Retinal pigment epithelial cell (primary cell): ENCODE measurements around the gene DTYMK.

Source experiments
- DNase-seq: peaks from one replicate; pipeline ENCODE4 v3.0.0-alpha.2; 2010; ENCODE audit warnings: low read depth
- H3K4me3 ChIP-seq: 2 replicates; pipeline ENCODE4 v1.5.1; 2011; ENCODE audit warnings: mild to moderate bottlenecking, low read length, control low read depth, moderate library complexity
- TF ChIP-seq, protein P1 (sequence below): conservative IDR thresholded peaks from 2 replicates; pipeline ENCODE4 v1.5.1; 2011; ENCODE audit warnings: low read depth, low read length, control low read depth, inconsistent platforms

Gene DTYMK

DNA sequence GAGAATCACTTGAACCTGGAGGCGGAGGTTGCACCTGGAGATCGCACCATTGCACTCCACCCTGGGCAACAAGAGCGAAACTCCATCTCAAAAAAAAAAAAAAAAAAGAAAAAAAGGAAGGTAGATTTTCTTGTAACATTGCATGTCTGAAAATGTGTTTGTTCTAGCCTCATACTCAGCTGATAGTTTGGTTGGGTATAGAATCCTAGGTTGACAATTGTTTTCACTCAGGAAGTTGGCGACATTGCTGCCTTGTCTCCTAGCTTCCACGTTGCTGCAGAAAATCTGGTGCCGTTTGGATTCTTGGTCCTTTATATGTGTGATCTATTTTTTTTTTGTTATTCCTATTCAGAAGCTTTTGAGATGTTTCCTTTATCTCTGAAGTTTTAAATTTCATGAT lies 19.9 kb upstream of the DTYMK start:
- no peak overlapping the region for H3K4me3 ChIP-seq
- TF ChIP-seq, protein P1, sequence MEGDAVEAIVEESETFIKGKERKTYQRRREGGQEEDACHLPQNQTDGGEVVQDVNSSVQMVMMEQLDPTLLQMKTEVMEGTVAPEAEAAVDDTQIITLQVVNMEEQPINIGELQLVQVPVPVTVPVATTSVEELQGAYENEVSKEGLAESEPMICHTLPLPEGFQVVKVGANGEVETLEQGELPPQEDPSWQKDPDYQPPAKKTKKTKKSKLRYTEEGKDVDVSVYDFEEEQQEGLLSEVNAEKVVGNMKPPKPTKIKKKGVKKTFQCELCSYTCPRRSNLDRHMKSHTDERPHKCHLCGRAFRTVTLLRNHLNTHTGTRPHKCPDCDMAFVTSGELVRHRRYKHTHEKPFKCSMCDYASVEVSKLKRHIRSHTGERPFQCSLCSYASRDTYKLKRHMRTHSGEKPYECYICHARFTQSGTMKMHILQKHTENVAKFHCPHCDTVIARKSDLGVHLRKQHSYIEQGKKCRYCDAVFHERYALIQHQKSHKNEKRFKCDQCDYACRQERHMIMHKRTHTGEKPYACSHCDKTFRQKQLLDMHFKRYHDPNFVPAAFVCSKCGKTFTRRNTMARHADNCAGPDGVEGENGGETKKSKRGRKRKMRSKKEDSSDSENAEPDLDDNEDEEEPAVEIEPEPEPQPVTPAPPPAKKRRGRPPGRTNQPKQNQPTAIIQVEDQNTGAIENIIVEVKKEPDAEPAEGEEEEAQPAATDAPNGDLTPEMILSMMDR, result no peak
- no peak for DNase-seq

DNA sequence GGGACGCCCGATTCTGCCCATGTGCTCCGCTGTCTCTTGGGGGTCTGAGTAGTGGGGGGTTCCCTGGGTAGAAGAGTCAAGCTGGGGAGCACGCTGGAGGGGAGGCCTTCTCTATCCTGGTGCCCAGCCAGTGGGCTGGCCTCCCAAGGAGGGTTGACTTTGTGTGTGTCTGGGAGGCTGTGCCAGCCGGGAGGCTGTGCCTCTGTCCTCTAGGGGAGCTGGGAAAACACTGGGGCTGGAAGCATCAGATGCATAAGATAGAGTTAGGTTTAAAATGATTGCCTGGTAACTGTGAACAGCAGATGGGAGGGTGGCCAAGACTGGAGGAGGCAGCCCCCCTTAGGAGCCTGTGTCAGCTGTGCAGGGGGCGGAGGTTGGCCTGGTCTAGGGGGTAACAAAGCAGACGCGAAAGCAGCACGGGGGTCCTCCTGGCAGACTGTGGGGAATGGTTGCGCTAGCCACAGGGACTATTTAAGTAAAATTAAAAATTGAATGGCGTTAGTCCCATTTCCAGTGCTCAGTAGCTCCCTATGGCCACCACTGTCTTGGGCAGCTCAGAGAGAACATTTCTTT lies 16.5 kb upstream of the DTYMK start:
- H3K4me3 ChIP-seq, result peak overlapping the region; percentile 72
- DNase-seq, result no peak
- TF ChIP-seq, protein P1, result no peak

DNA sequence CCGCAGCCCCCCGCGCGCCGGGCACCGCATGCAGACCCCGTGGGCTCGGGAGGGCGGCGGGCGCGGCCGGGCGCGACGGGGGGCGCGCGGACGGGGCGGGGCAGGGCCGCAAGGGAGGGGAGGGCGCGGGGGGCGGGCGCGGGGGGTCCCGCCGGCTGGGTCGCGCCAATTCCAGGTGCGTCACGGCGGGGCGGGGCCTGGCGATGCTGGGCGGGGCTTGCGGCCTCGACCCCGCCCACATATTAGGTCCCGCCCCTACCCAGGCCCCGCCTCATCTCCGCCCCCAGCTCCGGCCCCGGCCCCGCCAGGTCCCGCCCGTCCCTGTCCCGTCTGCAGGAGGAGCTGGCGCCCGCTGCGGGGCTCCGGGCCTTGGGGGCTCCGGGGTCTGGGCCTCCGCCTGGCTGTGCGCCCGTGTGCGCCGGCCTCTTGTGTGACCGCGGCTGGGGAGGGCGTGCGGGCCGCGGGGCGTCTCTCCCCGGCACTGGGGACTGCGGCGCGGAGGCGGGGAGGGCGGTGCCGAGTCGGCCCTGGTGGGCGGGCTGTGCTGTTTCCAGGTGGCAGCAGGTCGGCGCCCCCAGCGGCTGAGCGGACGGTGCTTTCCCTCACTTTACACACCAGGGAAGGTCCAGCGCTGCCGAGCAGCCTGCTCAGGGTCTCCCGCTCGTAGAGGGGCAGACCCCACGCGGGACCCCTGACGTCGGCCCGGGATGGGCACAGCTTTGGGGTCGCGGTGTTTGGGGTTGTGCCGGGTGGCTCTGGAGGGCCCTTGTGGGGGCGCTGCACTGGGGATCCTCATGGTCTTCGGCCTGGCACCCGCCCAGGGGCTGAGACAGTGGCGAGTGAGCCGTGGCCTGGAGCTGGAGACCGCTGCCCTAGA lies 15.8 kb upstream of the DTYMK start:
- TF ChIP-seq, protein P1, result peak; percentile 56
- DNase-seq, result no peak
- H3K4me3 ChIP-seq, result peak overlapping the region; percentile 72

DNA sequence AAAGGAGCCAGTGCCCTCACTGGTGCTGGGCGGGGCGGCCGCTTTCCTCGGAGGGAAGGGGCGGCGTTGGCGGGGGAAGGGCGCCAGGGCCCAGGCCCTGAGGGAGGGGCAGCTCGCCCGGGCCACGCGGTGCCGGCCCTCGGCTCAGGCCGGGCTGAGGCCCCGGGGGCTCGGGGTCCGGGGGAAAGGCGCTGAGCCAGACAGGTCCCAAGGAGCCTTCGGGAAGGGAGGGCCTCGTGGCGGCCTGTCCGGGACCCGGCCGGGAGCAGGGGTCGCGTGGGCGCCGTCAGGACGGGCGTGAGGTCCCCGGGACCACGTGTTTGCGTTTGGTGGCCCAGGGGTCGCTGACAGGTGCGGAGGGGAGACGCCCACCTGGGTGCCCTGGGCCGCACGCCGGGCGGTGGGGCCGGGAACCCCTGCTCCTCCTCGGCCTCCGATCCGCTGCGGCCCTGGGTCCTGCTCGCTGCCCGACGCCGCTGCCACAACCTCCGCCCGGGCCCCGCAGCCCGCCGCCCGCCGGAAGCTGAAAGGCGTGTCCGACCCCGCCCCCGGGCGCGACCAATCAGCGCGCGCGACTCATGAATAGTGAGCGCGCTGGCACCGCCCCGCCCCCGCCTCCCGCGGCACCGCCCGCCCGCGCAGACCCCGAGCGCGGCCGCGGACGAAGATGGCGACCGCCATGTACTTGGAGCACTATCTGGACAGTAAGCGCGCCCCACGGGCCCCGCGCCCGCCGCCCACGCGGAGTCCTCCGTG lies 15.0 kb upstream of the DTYMK start, which contains the start of gene ING5:
Gene ING5, plus strand, starts transcription at position 641 of the 756 bp plus-strand sequence. Its CDS starts 27 bp downstream, at position 668.
- DNase-seq, result peak; percentile 67
- H3K4me3 ChIP-seq, result peak within 1 kb of the TSS; percentile 72
- TF ChIP-seq, protein P1, result no peak

DNA sequence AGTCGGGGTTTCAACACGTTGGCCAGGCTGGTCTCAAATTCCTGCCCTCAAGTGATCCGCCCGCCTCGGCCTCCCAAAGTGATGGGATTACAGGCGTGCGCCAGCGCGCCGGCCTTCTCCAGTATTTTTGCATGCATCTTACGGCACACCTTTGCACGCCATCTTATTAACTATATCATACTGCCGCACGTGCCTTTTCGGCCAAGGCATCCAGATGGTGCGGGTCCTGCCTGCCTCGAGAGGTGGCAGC lies 14.5 kb upstream of the DTYMK start:
- DNase-seq, result no peak

DNA sequence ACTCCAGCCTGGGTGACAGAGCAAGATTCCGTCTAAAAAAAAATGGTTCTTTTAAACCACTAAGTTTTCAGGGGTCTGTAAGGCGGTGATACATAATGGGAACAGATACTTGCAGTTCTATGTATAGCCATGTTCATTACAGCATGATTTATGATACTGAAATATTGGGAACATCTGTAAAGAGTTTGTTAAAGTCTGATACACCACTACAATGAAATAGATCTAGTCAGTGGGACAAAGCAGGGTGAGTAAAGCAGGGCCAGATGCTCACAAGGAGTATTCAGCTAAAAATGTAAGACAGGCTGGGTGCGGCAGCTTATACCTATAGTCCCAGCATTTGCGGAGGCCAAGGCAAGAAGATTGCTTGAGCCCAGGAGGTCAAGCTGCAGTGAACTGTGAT lies 9.0 kb upstream of the DTYMK start:
- DNase-seq, result no peak
- TF ChIP-seq, protein P1, result no peak
- H3K4me3 ChIP-seq, result no peak overlapping the region

More for the DNA sequence above, 14.5 kb upstream of the DTYMK start:
- TF ChIP-seq, protein P1, result peak; percentile 47
- H3K4me3 ChIP-seq, result peak overlapping the region; percentile 57
